ENCODE measurements around the gene UBE2L3. TPM values are rescaled to one million over a fixed set of nuclear protein-coding genes. Genes with fewer than 3 reads are reported as not detected.

UBE2L3 gene
- polyA plus RNA-seq, 6 donors from 2014 or later = 84.4 to 106 (median 95.3) TPM

Other genes starting within 250 kb of the UBE2L3 start
- gene RIMBP3B, start 184.0 kb upstream of the UBE2L3 start, polyA plus RNA-seq (ENCODE audit: low read depth in 6 of 6) = under 1 TPM in 4 of 6 donors, not detected in 2; 0.10 to 0.21 (median 0.16) TPM
- 1 to 10 TPM in 1 of 6 donors, under 1 TPM in 5; 0.35 to 1.3 (median 0.60) TPM for gene HIC2, start 150.3 kb upstream of the UBE2L3 start, polyA plus RNA-seq (ENCODE audit: low read depth in 6 of 6)
- 1 to 10 TPM in 4 of 6 donors, under 1 TPM in 2; 0.62 to 2.5 (median 1.6) TPM for gene TMEM191C, start 100.3 kb upstream of the UBE2L3 start, polyA plus RNA-seq (ENCODE audit: low read depth in 6 of 6)
- under 1 TPM in 2 of 6 donors, not detected in 4; 0.21 to 0.48 TPM for gene RIMBP3C, start 16.3 kb upstream of the UBE2L3 start, polyA plus RNA-seq (ENCODE audit: low read depth in 6 of 6)
- 10 to 100 TPM; 54.7 to 97.9 (median 65.1) TPM for gene YDJC, start 62.3 kb downstream of the UBE2L3 start, polyA plus RNA-seq (ENCODE audit: low read depth in 6 of 6)
- not detected for gene CCDC116, start 65.0 kb downstream of the UBE2L3 start, polyA plus RNA-seq (ENCODE audit: low read depth in 6 of 6)
- 10 to 100 TPM; 36.9 to 69.4 (median 39.1) TPM for gene SDF2L1, start 74.6 kb downstream of the UBE2L3 start, polyA plus RNA-seq (ENCODE audit: low read depth in 6 of 6)
- 10 to 100 TPM; 19.7 to 35.4 (median 25.2) TPM for gene PPIL2, start 98.3 kb downstream of the UBE2L3 start, polyA plus RNA-seq (ENCODE audit: low read depth in 6 of 6)
- 10 to 100 TPM; 16.6 to 37.2 (median 29.9) TPM for gene YPEL1, start 168.1 kb downstream of the UBE2L3 start, polyA plus RNA-seq (ENCODE audit: low read depth in 6 of 6)